ENCODE measurements around the gene VPS13C.
A peak's percentile ranks its signal among the peaks of the same experiment; 100 is the strongest.

Gene VPS13C

DNA sequence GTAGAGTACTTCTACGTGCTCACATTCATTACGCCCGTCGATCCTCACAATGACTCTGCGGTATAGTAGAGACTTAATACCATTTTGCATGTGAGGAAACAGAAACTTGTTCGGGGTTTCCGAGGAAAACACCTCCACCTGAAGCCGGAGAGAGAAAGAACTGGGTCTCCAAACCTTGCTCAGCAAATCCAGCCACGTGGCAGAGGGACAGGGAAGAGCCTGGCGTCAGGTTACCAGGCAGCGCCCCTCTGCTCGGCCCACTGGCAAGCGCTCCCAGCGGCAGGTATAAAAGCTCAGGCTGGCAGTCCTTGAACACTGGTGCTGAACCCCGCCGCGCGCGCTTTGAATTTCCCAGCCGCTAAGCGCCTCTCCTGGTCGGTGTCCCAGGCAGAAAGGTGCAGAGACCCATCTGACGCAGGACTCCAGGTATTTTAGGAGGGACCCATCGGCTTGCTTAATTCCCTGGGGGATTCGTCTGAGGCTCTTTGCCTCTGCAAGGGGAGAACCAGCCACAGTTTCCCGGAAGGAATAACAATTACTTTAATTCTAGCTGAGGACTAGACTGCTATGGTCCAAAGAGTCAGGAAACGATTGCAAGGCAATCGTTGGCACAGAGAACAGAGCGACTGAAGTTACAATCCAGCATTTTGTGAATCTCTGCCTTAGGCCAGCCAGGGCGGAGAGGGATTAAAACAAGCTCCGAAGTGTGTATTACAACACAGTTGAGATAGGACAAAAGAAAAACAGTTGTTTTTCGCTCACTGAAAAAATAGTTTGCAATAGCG, 6.6 kb upstream of the VPS13C start, which contains the start of gene C2CD4A:
Gene C2CD4A (plus strand): TSS at position 315 of the 785 bp plus-strand sequence. CDS start 637 bp downstream, outside the sequence.
- TF ChIP-seq RAD21 (IDR thresholded peaks at IDR 0.05; ENCODE audit: low read depth) (0 out of 2 replicates have a peak, but pooled peaks have one; percentile 3), ZBTB7A (IDR thresholded peaks at IDR 0.05; ENCODE audit: low read depth) (no peak), CEBPB (IDR thresholded peaks at IDR 0.05) (no peak), TAF1 (IDR thresholded peaks at IDR 0.05; ENCODE audit: low read depth) (peak; percentile 33; the same call in 1 of the 2 replicates), TCF12 (IDR thresholded peaks at IDR 0.05; ENCODE audit: low read depth) (peak; percentile 52), EGR1 (IDR thresholded peaks at IDR 0.05) (no peak), TEAD4 (IDR thresholded peaks at IDR 0.05) (peak; percentile 10; the same call in 1 of the 2 replicates), EP300 (IDR thresholded peaks at IDR 0.05; ENCODE audit: borderline replicate concordance) (peak; percentile 43), NFIC (IDR thresholded peaks at IDR 0.05) (0 out of 2 replicates have a peak, but pooled peaks have one; percentile 32), FOXM1 (IDR thresholded peaks at IDR 0.05; ENCODE audit: borderline replicate concordance, low read depth) (0 out of 2 replicates have a peak, but pooled peaks have one; percentile 25)
- TF ChIP-seq, protein P1, sequence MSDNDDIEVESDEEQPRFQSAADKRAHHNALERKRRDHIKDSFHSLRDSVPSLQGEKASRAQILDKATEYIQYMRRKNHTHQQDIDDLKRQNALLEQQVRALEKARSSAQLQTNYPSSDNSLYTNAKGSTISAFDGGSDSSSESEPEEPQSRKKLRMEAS (IDR thresholded peaks at IDR 0.05) = peak; percentile 97
- TF ChIP-seq, protein P2, sequence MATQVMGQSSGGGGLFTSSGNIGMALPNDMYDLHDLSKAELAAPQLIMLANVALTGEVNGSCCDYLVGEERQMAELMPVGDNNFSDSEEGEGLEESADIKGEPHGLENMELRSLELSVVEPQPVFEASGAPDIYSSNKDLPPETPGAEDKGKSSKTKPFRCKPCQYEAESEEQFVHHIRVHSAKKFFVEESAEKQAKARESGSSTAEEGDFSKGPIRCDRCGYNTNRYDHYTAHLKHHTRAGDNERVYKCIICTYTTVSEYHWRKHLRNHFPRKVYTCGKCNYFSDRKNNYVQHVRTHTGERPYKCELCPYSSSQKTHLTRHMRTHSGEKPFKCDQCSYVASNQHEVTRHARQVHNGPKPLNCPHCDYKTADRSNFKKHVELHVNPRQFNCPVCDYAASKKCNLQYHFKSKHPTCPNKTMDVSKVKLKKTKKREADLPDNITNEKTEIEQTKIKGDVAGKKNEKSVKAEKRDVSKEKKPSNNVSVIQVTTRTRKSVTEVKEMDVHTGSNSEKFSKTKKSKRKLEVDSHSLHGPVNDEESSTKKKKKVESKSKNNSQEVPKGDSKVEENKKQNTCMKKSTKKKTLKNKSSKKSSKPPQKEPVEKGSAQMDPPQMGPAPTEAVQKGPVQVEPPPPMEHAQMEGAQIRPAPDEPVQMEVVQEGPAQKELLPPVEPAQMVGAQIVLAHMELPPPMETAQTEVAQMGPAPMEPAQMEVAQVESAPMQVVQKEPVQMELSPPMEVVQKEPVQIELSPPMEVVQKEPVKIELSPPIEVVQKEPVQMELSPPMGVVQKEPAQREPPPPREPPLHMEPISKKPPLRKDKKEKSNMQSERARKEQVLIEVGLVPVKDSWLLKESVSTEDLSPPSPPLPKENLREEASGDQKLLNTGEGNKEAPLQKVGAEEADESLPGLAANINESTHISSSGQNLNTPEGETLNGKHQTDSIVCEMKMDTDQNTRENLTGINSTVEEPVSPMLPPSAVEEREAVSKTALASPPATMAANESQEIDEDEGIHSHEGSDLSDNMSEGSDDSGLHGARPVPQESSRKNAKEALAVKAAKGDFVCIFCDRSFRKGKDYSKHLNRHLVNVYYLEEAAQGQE (IDR thresholded peaks at IDR 0.05; ENCODE audit: low read depth) = peak; percentile 84
- TF ChIP-seq, protein P3, sequence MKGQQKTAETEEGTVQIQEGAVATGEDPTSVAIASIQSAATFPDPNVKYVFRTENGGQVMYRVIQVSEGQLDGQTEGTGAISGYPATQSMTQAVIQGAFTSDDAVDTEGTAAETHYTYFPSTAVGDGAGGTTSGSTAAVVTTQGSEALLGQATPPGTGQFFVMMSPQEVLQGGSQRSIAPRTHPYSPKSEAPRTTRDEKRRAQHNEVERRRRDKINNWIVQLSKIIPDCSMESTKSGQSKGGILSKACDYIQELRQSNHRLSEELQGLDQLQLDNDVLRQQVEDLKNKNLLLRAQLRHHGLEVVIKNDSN (IDR thresholded peaks at IDR 0.05) = peak; percentile 79

DNA sequence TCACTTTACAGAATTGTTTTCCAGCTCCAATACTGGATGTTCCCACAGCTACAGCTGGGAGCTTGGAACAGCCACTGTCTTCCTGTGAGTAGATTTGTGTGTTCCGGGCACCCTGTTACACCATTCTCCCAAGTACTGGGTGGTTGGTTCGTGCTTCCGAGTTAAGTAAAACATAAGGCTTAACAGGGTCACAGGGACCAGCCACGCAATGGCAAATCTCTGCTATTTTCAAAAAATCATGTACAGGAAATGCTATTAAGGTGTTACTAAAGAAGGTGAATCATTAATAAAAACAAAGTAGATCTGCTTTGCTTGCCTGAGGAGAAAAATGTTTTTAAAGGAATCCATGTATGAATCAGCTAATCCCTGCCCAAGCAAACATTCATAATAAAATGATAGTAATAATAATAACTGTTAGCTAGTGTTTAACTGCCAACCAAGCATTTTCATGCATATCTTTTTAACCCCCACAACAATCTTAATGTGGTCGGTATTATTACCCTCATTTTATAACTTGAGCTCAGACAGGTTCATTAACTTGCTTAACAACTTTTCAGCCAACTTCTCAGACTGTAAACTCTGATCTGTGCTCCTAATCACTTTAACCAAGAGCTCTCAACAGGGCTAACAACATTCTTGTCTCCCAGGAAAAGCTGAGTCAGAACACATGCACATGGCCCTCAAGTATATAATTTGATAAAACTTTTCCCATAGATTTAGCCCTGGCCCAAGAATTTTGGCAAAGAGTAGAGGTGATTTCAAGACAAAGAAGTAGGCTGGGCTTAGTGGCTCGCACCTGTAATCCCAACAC, 3.8 kb upstream of the VPS13C start:
- TF ChIP-seq TEAD4 (IDR thresholded peaks at IDR 0.05) (no peak), EGR1 (IDR thresholded peaks at IDR 0.05) (no peak), TCF12 (IDR thresholded peaks at IDR 0.05; ENCODE audit: low read depth) (no peak), FOXM1 (IDR thresholded peaks at IDR 0.05; ENCODE audit: borderline replicate concordance, low read depth) (no peak), ZBTB7A (IDR thresholded peaks at IDR 0.05; ENCODE audit: low read depth) (no peak), TAF1 (IDR thresholded peaks at IDR 0.05; ENCODE audit: low read depth) (no peak), EP300 (IDR thresholded peaks at IDR 0.05; ENCODE audit: borderline replicate concordance) (no peak), CEBPB (IDR thresholded peaks at IDR 0.05) (no peak), YY1 (IDR thresholded peaks at IDR 0.05; ENCODE audit: low read depth) (no peak), CREB1 (IDR thresholded peaks at IDR 0.05; ENCODE audit: low read depth) (no peak), NFIC (IDR thresholded peaks at IDR 0.05) (no peak), RAD21 (IDR thresholded peaks at IDR 0.05; ENCODE audit: low read depth) (no peak)
- TF ChIP-seq, protein P1 (IDR thresholded peaks at IDR 0.05) = no peak
- TF ChIP-seq, protein P2 (IDR thresholded peaks at IDR 0.05; ENCODE audit: low read depth) = no peak
- TF ChIP-seq, protein P3 (IDR thresholded peaks at IDR 0.05) = no peak

DNA sequence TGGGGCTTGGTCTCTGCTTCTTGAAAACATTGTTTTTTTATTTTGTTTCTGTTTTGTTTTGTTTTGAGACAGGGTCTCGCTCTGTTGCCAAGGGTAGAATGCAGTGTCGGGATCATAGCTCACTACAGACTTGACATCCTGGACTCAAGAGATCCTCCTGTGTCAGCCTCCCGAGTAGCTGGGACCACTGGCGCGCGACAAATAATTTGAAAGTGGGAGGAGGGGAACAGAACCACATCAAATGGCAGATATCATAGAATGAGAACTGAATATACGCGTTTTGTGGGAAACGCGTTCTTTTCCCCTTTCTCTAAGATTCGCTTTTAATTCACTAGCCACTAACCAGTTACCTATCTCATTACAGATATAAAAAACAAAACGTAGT, 641 bp upstream of the VPS13C start:
- TF ChIP-seq, protein P2 (IDR thresholded peaks at IDR 0.05; ENCODE audit: low read depth) = no peak

DNA sequence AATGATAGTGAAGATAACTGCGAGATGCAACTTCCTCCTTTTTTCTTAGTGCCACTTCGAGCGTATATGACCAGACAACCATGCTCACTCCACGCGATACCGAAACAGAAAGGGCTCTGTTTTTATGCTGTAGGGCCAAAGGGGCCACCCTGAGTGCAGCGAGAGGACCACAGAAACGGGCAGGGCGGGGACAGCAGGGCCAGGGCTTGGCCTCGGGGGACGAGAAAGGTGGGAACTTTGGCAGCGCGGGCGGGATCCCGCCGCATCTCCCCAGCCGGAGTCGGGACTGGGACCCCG, 483 bp downstream of the VPS13C start:
- TF ChIP-seq EP300 (IDR thresholded peaks at IDR 0.05; ENCODE audit: borderline replicate concordance) (no peak), TCF12 (IDR thresholded peaks at IDR 0.05; ENCODE audit: low read depth) (no peak)
- TF ChIP-seq, protein P1 (IDR thresholded peaks at IDR 0.05) = peak; percentile 50
